Measurements from ENCODE around the gene CTTNBP2.
"Not testable (repeated sequence)": the region's sequence is repeated elsewhere in the genome, so short reads cannot be mapped to it uniquely, and the experiment has no call there.

CTTNBP2 gene

DNA sequence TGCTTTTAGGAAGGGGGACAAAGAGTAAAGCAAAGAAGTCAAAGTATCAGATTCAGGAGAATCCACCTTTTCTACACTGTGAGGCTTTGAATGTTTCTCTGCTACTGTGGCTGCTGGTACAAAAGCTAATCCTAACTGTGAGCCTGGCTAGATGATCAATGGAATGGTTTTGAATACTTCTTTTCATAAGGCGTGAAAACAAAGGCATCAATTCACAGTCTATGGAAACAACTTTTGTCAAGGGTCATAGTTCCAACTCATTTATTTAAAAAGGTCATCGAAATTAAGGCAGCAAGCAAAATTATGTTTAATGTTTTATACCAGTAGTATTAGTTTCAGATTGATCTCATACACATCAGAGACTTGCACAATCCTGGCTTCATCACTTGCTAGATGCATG lies 118.1 kb downstream of the CTTNBP2 start:
- no peak for DNase-seq (ENCODE audit: low read depth in 2 of 2, low spot score in 1 of 2)

GRCh38 chr7:117751775-117752174 lies 121.5 kb downstream of the CTTNBP2 start:
- DNase-seq (ENCODE audit: low read depth in 2 of 2, low spot score in 1 of 2): no peak

- DNase-seq (ENCODE audit: low read depth in 2 of 2, low spot score in 1 of 2): no peak
Observed at GRCh38 chr7:117750612-117751563, 122.4 kb downstream of the CTTNBP2 start.

GRCh38 chr7:117741962-117742361 lies 131.3 kb downstream of the CTTNBP2 start:
- DNase-seq (ENCODE audit: low read depth in 2 of 2, low spot score in 1 of 2): no peak

DNA sequence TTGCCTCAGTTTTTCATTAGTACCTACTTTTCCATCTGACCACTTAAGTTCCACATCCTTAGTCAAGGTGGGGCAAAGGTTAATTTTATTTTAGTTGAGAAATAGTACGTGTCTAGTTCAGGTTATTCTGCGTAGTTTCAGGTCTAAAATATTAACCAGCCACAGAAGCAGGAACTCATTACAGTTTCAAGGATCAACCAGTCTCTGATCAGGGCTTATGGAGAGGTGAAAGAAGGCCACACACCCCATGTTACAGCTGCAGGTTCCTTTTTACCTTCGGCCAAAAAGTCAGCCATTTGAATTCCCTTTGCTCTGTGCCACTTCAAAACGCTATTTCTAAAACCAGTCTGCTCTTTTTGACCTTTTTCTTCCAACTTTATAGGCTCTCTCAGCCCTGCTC lies 134.2 kb downstream of the CTTNBP2 start:
- DNase-seq (ENCODE audit: low read depth in 2 of 2, low spot score in 1 of 2): no peak

GRCh38 chr7:117737926-117738325 lies 135.3 kb downstream of the CTTNBP2 start:
- no peak for DNase-seq (ENCODE audit: low read depth in 2 of 2, low spot score in 1 of 2)

DNA sequence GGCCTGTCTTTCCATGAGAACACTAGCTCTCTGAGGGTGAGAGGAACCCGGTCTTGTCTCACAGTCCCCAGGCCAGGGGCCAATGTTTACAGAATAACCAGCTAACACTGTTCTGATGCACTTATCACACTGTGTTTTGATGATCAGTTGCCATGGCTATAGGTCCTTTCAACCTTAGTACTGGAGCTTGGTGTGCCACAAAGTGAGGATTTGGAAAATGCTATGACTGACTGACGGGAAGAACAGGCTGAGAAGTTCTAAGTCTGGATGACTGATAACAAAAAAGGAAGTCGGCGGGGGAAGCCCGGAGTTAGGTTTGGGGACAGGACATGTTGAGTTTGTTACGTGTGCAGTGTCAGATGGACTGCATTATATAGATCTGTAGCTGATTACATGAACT lies 141.8 kb downstream of the CTTNBP2 start:
- DNase-seq (ENCODE audit: low read depth in 2 of 2, low spot score in 1 of 2): no peak

DNA sequence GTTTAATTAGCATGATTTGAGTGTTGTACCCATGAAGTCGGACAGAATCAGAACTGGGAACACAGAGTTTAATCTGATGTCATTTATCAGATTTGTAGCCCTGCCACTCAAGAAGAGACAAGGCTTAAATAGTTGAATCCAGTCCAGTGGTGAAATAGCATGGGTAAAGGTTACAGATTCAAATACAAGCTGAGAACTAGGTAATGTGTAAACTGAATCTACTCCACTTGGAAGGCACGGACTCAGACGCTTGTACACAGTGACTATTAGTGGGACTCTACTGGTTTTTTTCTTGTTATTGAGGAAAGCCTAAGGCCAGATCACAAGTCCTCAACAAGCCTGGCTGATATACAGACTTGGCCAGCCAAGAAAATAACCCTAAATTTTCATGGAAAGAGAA lies 142.9 kb downstream of the CTTNBP2 start:
- DNase-seq (ENCODE audit: low read depth in 2 of 2, low spot score in 1 of 2): no peak

GRCh38 chr7:117728890-117729624 lies 144.2 kb downstream of the CTTNBP2 start:
- DNase-seq (ENCODE audit: low read depth in 2 of 2, low spot score in 1 of 2): no peak

DNA sequence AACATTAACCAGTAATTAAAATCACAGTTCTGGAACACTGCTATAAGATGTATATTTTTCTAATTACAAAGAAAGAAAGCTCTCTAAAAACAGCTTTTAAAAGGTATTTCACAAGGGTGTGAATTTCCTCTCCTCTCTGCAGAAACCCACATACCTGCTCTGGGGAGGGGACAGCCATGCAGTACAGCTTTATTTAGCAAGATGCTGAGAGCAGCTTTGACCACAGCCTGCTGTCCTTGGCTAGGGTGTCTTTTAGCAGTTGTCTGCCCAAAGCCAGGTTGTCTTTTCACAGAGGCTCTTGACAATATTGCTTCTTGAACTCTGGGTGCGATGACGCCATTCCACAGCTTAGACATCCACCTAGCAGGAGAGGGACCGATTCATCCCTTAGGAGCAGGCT lies 148.3 kb downstream of the CTTNBP2 start:
- no peak for DNase-seq (ENCODE audit: low read depth in 2 of 2, low spot score in 1 of 2)

DNA sequence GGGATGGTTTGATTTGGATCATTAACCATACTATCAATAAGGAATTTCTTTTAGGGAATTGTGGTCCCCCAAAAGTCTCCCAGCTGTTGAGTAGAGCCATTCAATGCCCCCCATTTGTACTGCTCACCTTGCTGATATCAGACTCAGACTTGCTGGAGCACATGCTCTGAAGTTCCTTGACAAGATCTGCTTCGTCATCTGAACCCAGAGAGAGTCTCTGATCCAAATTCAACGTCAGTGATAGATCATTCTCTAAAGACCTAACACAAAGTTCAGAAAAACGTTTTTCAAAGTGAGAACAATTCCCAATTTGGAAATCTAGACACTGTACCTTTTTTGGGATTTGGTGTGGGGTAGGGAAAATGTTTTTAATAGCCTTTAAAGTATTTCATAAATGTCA lies 153.9 kb downstream of the CTTNBP2 start:
- no peak for DNase-seq (ENCODE audit: low read depth in 2 of 2, low spot score in 1 of 2)

DNA sequence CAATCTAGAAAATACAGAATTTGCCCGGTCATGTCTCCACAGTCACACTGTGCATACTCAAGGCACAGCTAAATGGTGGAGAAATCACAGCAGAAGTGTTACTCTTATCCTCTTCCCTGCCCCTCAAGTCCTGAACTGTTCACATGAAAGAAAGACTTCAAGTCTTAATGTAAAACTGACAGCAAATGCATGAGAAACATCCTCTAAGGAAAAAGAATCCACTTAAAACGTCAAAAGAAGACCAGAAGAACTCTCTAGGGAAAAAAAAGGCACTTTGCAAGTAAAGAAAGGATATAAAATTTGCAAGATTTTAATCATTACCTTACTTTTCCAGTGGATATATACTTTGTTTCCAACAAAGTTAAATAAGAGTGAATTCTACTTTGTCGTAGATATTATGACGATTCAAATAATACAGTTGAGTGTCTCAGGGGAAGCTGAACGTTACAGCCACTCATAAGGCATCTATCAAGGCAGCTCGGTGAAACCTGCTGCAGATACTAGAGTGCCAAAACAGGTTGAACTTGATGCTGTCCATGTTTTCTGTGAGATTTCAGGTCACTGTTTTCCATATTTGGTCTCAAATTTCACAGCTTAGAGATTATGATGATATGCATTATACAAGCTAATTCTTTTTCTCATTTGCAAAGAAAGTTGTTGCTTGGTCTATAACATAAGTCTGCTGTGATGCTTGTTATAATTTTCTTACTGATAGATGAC lies 155.0 kb downstream of the CTTNBP2 start:
- no peak for DNase-seq (ENCODE audit: low read depth in 2 of 2, low spot score in 1 of 2)

- no peak for DNase-seq (ENCODE audit: low read depth in 2 of 2, low spot score in 1 of 2)
Observed at GRCh38 chr7:117717357-117717756, 155.9 kb downstream of the CTTNBP2 start.

- DNase-seq (ENCODE audit: low read depth in 2 of 2, low spot score in 1 of 2): no peak
Observed at GRCh38 chr7:117716707-117717299, 156.4 kb downstream of the CTTNBP2 start.

DNA sequence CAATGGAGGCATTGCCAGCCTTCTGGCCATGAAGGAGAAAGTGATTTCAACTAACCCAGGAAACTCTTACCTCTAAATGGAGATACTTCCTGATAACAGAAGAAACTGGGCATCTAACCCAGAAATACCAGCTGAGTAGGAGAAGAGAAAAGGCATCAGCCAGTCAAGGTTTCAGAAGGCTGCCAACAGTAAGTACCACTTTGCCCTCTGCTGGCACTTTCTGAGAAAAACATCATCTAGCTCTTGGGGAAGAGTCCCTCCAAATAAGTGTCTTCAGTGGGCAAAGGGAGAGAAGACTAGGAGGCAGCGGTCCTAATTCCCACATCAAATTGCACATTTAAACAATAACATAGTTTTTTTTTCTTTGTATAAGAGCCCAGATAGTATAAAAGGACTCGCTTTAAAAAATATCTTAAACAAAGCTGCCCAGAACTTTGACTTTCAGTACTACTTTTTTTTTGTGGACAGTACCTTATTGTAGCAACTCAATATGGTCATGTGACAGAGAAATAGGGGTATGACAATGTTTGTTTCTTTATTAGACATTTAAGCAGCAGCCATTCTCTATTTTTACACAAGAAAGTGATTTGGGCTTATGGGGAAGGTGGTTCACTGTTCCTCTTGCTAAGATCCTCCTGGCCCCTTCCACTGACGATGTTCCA lies 157.3 kb downstream of the CTTNBP2 start:
- DNase-seq (ENCODE audit: low read depth in 2 of 2, low spot score in 1 of 2): no peak

DNA sequence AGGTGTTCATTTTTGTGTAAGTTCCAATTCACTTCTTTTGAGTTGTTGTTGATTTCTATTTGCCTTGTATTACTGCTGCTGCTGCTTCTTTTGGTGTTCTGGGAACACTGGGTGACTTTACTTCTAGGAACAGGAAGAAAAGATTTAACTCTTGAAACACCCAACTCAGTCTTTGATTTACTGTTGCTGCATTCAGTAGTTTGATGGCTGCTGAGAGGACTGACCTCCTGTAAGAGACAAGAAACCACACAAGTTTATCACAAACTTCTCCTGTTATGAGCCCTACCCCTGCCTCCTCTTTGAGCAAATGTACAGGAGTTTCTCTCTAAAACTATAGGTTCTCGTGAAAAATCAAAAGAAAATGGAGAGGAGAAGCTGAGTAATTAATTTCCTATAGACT lies 161.7 kb downstream of the CTTNBP2 start:
- no peak for DNase-seq (ENCODE audit: low read depth in 2 of 2, low spot score in 1 of 2)

DNA sequence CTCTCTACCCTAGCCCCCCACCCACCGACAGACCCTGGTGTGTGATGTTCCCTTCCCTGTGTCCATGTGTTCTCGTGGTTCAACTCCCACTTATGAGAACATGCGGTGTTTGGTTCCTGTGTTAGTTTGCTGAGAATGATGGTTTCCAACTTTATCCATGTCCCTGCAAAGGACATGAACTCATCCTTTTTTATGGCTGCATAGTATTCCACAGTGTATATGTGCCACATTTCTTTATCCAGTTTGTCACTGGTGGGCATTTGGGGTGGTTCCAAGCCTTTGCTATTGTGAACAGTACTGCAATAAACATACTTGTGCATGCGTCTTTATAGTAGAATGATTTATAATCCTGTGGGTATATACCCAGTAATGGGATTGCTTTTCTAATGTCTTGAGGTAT lies 165.1 kb downstream of the CTTNBP2 start:
- DNase-seq (ENCODE audit: low read depth in 2 of 2, low spot score in 1 of 2): not testable (repeated sequence)

GRCh38 chr7:117707080-117707479 lies 166.2 kb downstream of the CTTNBP2 start:
- no peak for DNase-seq (ENCODE audit: low read depth in 2 of 2, low spot score in 1 of 2)

DNA sequence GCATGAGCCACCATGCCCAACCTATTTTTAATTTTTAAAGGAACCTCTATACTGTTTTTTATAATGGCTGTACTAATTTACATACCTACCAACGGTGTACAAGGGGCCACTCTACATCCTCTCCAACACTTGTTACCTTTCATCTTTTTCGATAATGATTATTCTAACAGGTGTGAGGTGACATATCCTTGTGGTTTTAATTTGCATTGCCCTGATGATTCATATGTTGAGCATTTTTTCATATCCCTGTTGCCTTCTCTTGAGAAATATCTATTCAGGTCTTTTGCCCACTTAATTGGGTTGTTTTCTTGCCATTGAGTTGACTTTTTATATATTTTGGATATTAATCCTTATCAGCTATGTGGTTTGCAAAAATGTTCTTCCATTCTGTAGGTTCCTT lies 167.0 kb downstream of the CTTNBP2 start:
- no peak for DNase-seq (ENCODE audit: low read depth in 2 of 2, low spot score in 1 of 2)

- DNase-seq (ENCODE audit: low read depth in 2 of 2, low spot score in 1 of 2): no peak
Observed at GRCh38 chr7:117705630-117706029, 167.6 kb downstream of the CTTNBP2 start.

- no peak for DNase-seq (ENCODE audit: low read depth in 2 of 2, low spot score in 1 of 2)
Observed at GRCh38 chr7:117704063-117704462, 169.2 kb downstream of the CTTNBP2 start.
